HepG2 (cell line): ENCODE measurements around the gene HSPA4L. TPM values are rescaled to one million over a fixed set of nuclear protein-coding genes. Genes with fewer than 3 reads are reported as not detected.

Source experiments
- ATAC-seq: fragments of 200-7000 bp; cut with Tn5 transposase; 3 replicates; pipeline ENCODE4 v1.9.1; 2020; ENCODE audit warnings: mild to moderate bottlenecking, moderate library complexity
- BruUV-seq: library from RNA; stranded (reverse); fragments of 400-500 nt; replicated peaks from 2 replicates; lab custom pipeline; 2021; lab: Mats Ljungman, UMichigan
- CTCF ChIA-PET: fragments of 300-600 bp; formaldehyde crosslinking; extraction: SDS; loops from one replicate; lab custom pipeline; 2021; ENCODE audit warnings: low total read pairs, inconsistent platforms, low intra/inter-chr PET ratio; lab: Yijun Ruan, JAX
- POLR2A ChIA-PET: fragments of 350-600 bp; sonication (Branson Sonifier 250); formaldehyde crosslinking; loops from one replicate; lab custom pipeline; 2020; ENCODE audit warnings: antibody characterized with exemption, inconsistent platforms; lab: Yijun Ruan, JAX
- DNase-seq: peaks from one replicate; pipeline ENCODE4 v3.0.0-alpha.2; 2015; ENCODE audit warnings: low spot score
- FAIRE-seq: peaks from 3 replicates; lab custom pipeline; 2011; peaks lifted over from hg19 to GRCh38; lab: Jason Lieb, UNC
- H2AFZ ChIP-seq: one replicate; pipeline ENCODE4 v1.6.1; 2011; ENCODE audit warnings: low read length, inconsistent platforms
- H3K27ac ChIP-seq: fragments of 300-600 bp; 3 replicates; pipeline ENCODE4 v1.8.0; 2011; ENCODE audit warnings: mixed run types, mild to moderate bottlenecking, mixed read lengths, low read length, inconsistent platforms; ENCODE audit not compliant: insufficient read depth; ENCODE audit errors: extremely low read length
- H3K27me3 ChIP-seq, 2 experiments: fragments of 200-600 bp in 1 of 2; 2 replicates in 1 of 2; 3 replicates in 1 of 2; pipeline versions ENCODE4 v1.6.0 to v1.8.0; 2011; ENCODE audit warnings: low read length in 2 of 2, mild to moderate bottlenecking in 2 of 2, moderate library complexity in 2 of 2, inconsistent platforms in 1 of 2; ENCODE audit not compliant: insufficient read depth in 2 of 2, control insufficient read depth in 1 of 2
- H3K36me3 ChIP-seq, 2 experiments: fragments of 200-600 bp in 1 of 2; replicated peaks in 1 of 2; 2 replicates in 1 of 2; 3 replicates in 1 of 2; pipeline versions ENCODE4 v1.5.1 to v1.8.0; 2011; ENCODE audit warnings: low read length in 2 of 2, inconsistent platforms in 1 of 2; ENCODE audit not compliant: insufficient read depth in 2 of 2, control insufficient read depth in 1 of 2
- H3K4me1 ChIP-seq: 2 replicates; pipeline ENCODE4 v1.5.1; 2012; ENCODE audit warnings: low read length, inconsistent platforms; ENCODE audit not compliant: insufficient read depth
- H3K4me2 ChIP-seq: 2 replicates; pipeline ENCODE4 v1.6.0; 2011; ENCODE audit warnings: low read depth, low read length, inconsistent platforms
- H3K4me3 ChIP-seq, 3 experiments: fragments of 200-600 bp in 1 of 3; sonication (generic), shearing (Covaris generic) in 1 of 3; replicated peaks in 1 of 3; 2 replicates each; pipeline ENCODE4 v1.5.1; 2011 to 2016; ENCODE audit warnings: low read length in 3 of 3, inconsistent platforms in 2 of 3, low read depth in 2 of 3, mild to moderate bottlenecking in 2 of 3, control low read depth in 1 of 3, mixed read lengths in 1 of 3; ENCODE audit not compliant: insufficient read depth in 1 of 3
- H3K79me2 ChIP-seq: one replicate; pipeline ENCODE4 v1.6.1; 2011; ENCODE audit warnings: low read length, inconsistent platforms; ENCODE audit not compliant: insufficient read depth
- H3K9ac ChIP-seq: 2 replicates; pipeline ENCODE4 v1.6.0; 2011; ENCODE audit warnings: mild to moderate bottlenecking, low read depth, low read length, inconsistent platforms; ENCODE audit not compliant: insufficient read depth
- H3K9me3 ChIP-seq: 2 replicates; pipeline ENCODE4 v1.5.1; 2012; ENCODE audit warnings: mild to moderate bottlenecking, low read length
- H4K20me1 ChIP-seq: 2 replicates; pipeline ENCODE4 v1.6.0; 2011; ENCODE audit warnings: inconsistent platforms, mild to moderate bottlenecking, low read length, moderate library complexity; ENCODE audit not compliant: insufficient read depth
- BRCA1 ChIP-seq: sonication (generic); formaldehyde crosslinking; IDR thresholded peaks from 2 replicates; pipeline ENCODE4 v1.4.0; 2020; ENCODE audit warnings: missing genetic modification reagents
- CEBPZ ChIP-seq: IDR thresholded peaks from 2 replicates; pipeline ENCODE4 v1.6.1; 2012; ENCODE audit warnings: low read length, improper control_type of control experiment
- HNRNPK ChIP-seq: fragments of 200-400 bp; formaldehyde crosslinking; IDR thresholded peaks from 2 replicates; pipeline ENCODE4 v1.6.1; 2018; ENCODE audit warnings: low read length, low read depth, moderate library complexity, mild to moderate bottlenecking; ENCODE audit not compliant: poor library complexity, severe bottlenecking
- NCOA1 ChIP-seq: sonication (generic); formaldehyde crosslinking; IDR thresholded peaks from 2 replicates; pipeline ENCODE4 v1.9.0; 2021; ENCODE audit warnings: missing genetic modification reagents
- SOX13 ChIP-seq, 3 experiments: fragments of 450-650 bp in 1 of 3; sonication (generic) in 1 of 3; formaldehyde crosslinking in 1 of 3; IDR thresholded peaks in 2 of 3; conservative IDR thresholded peaks in 1 of 3; 2 replicates each; pipeline versions ENCODE4 v1.5.0 to v1.6.1; 2016 to 2020; ENCODE audit warnings: antibody characterized with exemption in 1 of 3, mild to moderate bottlenecking in 1 of 3, missing compliant biosample characterization in 1 of 3, missing genetic modification reagents in 1 of 3, moderate library complexity in 1 of 3
- SOX6 ChIP-seq, 2 experiments: fragments of 450-650 bp in 1 of 2; sonication (generic) in 1 of 2; formaldehyde crosslinking in 1 of 2; IDR thresholded peaks; 2 replicates each; pipeline versions ENCODE4 v1.4.0 to v1.6.1; 2017 to 2020; ENCODE audit warnings: antibody characterized with exemption in 1 of 2, mild to moderate bottlenecking in 1 of 2, missing genetic modification reagents in 1 of 2
- YEATS2 ChIP-seq: sonication (generic); formaldehyde crosslinking; IDR thresholded peaks from 2 replicates; pipeline ENCODE4 v1.4.0; 2020; ENCODE audit warnings: missing genetic modification reagents, borderline replicate concordance
- ZC3H4 ChIP-seq: sonication (generic); formaldehyde crosslinking; IDR thresholded peaks from 2 replicates; pipeline ENCODE4 v1.4.0; 2020; ENCODE audit warnings: missing genetic modification reagents, borderline replicate concordance
- ZNF460 ChIP-seq: sonication (generic); formaldehyde crosslinking; IDR thresholded peaks from 2 replicates; pipeline ENCODE4 v1.5.1; 2020; ENCODE audit warnings: missing genetic modification reagents, mild to moderate bottlenecking, borderline replicate concordance
- ZSCAN9 ChIP-seq: IDR thresholded peaks from 2 replicates; pipeline ENCODE4 v1.6.1; 2016; ENCODE audit warnings: borderline replicate concordance
- WGBS: methylation state at CpG from one replicate; pipeline ENCODE4 v1.1.6; 2017; ENCODE audit warnings: low lambda C conversion rate; 5-methylcytosine and 5-hydroxymethylcytosine counted together
- in situ Hi-C: cut with HindIII; loops from 2 replicates; pipeline ENCODE4 v1.10.0; 2017; ENCODE audit warnings: low pct_unique_long_range_greater_than_20kb; ENCODE audit not compliant: extremely low pct_ligation_motif_present
- intact Hi-C: fragments of 100-400 bp; cut with micrococcal nuclease; formaldehyde crosslinking; loops from one replicate; pipeline ENCODE4 v1.10.0; 2022; ENCODE audit not compliant: unreplicated experiment
- polyA plus RNA-seq, 8 experiments: library from polyadenylated mRNA; depleted of rRNA in 3 of 8; stranded (reverse) in 7 of 8; unstranded in 1 of 8; fragments of >200 nt; fragmentation: Illumina TruSeq in 4 of 8; extraction: Trizol in 4 of 8; gene quantifications; 2 replicates each; pipeline versions ENCODE4 v1.2.1 to v1.2.3, GENCODE V29; 2011 to 2016; ENCODE audit warnings: low read depth in 4 of 8, missing spikeins in 1 of 8, mixed read lengths in 1 of 8; ENCODE audit not compliant: insufficient read depth in 1 of 8
- total RNA-seq, 5 experiments: library from RNA; depleted of rRNA; stranded (reverse); fragments of >200 nt; fragmentation: Illumina TruSeq; extraction: Trizol; gene quantifications; 2 replicates each; pipeline ENCODE4 v1.2.3, GENCODE V29; 2016; ENCODE audit warnings: low read depth in 1 of 5

Gene HSPA4L
- total and polyA plus RNA-seq, 2 of the 13 experiments (the other 11 are each of a cell fraction or from before 2014, with no cell fraction given), result 3.7 to 31.5 TPM

- no peak for TF ChIP-seq NCOA1 (CRISPR knock-in tag)
- no peak for TF ChIP-seq SOX13 (IDR thresholded peaks at IDR 0.05)
- no peak for TF ChIP-seq SOX13 (CRISPR knock-in tag; conservative IDR thresholded peaks at IDR 0.05 in 1 of 2, IDR thresholded peaks at IDR 0.05 in 1 of 2)
- no peak for TF ChIP-seq ZNF460 (CRISPR knock-in tag)
- TF ChIP-seq, all 625 proteins: peak for 0
Measured at GRCh38 chr4:127849505-127850234, 67.5 kb downstream of the HSPA4L start (continued).

- Histone ChIP-seq H3K4me3 (no peak overlapping the region), H2AFZ (no peak overlapping the region), H3K4me1 (peaks cover 11% of the 10 kb centered on the region), H3K9me3 (peaks cover 13% of the 10 kb centered on the region), H3K4me2 (no peak overlapping the region), H3K27me3 (no peaks in the 10 kb centered on the region), H3K36me3 (no peaks in the 10 kb centered on the region), H3K79me2 (peaks cover 2% of the 10 kb centered on the region), H3K27ac (no peak overlapping the region), H4K20me1 (no peaks in the 10 kb centered on the region), H3K9ac (no peak overlapping the region)
- in situ Hi-C loops, result no loop called here
- ChIA-PET POLR2A (interaction anchor here (1.0 kb wide), 1 partner anchor 113 kb away, joined by 3 read pairs; the partner anchor contains the start of genes ABHD18 and MFSD8), CTCF (no interaction called here)
- ATAC-seq (no peak), FAIRE-seq (no peak), DNase-seq (no peak)
- intact Hi-C loops, result no loop called here
- no TSS peak for BruUV-seq
- WGBS, result 86% methylated on average over 1 of the region's 1 CpG
- no peak for TF ChIP-seq YEATS2 (CRISPR knock-in tag)
- TF ChIP-seq BRCA1 (CRISPR knock-in tag), result no peak
- no peak for TF ChIP-seq ZSCAN9 (CRISPR knock-in tag)
- no peak for TF ChIP-seq NCOA1 (CRISPR knock-in tag)
- no peak for TF ChIP-seq ZC3H4 (CRISPR knock-in tag)
- no peak for TF ChIP-seq SOX6 (IDR thresholded peaks at IDR 0.05)
- TF ChIP-seq SOX6 (CRISPR knock-in tag; IDR thresholded peaks at IDR 0.05), result no peak
- TF ChIP-seq CEBPZ, result no peak
- TF ChIP-seq HNRNPK, result no peak
Measured at GRCh38 chr4:127852661-127853060, 70.5 kb downstream of the HSPA4L start.
